Measurements from ENCODE around the gene CRACR2B.

DNA sequence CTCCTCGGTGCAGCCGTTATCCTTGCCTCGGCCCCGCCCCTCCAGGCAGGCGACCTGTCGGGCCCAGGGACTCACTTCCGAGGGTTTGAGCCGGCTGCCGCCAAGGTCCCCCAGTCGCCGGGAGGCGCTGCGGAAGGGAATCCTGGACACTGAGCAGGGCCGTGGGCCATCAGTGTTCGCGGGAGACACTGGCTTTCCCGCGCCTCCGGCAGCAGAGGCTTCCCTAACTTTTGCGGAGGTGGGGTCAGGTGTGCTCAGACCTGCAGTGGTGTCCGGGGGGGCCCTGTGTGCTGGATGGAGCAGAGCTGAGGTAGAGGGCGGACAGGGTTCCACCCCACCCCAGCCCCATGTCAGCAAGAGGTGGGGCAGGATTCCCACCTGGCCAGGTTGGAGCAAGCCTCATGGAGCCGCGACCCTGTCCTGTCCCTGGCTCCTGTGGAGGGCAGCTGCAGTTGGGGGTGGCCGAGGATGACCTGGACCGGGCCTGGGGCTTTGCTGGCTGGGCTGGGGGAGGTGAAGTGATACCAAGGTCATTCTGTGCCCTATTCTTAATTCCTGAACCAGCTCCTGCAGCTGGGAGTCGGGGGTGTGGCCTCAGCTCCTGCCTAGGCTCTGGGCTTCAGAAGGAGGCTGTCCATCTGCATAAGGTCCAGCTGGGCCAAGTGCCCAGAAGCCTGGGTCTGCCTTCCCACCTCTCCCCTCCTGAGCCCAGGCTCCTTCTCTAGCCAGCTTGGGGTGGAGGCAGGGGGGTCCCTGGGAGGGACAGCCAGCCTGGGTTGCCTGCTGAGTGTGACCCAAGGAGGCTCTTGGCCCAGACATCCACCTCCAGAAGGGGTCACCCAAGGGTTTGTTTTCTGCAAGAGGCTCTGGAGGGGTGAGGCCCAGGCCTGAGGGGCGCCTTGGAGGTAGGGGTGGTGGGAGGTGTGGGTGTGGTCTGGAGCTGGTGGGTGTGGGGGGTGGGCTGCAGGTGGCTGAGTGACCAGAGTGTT lies 23.4 kb downstream of the CRACR2B start:
- no peak for TF ChIP-seq POLR2A (IDR thresholded peaks at IDR 0.05)
- TF ChIP-seq, protein P1, sequence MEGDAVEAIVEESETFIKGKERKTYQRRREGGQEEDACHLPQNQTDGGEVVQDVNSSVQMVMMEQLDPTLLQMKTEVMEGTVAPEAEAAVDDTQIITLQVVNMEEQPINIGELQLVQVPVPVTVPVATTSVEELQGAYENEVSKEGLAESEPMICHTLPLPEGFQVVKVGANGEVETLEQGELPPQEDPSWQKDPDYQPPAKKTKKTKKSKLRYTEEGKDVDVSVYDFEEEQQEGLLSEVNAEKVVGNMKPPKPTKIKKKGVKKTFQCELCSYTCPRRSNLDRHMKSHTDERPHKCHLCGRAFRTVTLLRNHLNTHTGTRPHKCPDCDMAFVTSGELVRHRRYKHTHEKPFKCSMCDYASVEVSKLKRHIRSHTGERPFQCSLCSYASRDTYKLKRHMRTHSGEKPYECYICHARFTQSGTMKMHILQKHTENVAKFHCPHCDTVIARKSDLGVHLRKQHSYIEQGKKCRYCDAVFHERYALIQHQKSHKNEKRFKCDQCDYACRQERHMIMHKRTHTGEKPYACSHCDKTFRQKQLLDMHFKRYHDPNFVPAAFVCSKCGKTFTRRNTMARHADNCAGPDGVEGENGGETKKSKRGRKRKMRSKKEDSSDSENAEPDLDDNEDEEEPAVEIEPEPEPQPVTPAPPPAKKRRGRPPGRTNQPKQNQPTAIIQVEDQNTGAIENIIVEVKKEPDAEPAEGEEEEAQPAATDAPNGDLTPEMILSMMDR (IDR thresholded peaks at IDR 0.05) = no peak

Measured in prostate gland (tissue), 2 donors.